ENCODE results near the gene PON2.
"Not testable (repeated sequence)": the region's sequence is repeated elsewhere in the genome, so short reads cannot be mapped to it uniquely, and the experiment has no call there.

- not testable (repeated sequence) for TF ChIP-seq CTCF, EP300, POLR2A (IDR thresholded peaks at IDR 0.05)
Measured at GRCh38 chr7:95460653-95461052, 25.8 kb upstream of the PON2 start.

Data from tibial nerve (tissue), 4 donors.